Measurements from ENCODE around the gene LTBP1.

Gene LTBP1

DNA sequence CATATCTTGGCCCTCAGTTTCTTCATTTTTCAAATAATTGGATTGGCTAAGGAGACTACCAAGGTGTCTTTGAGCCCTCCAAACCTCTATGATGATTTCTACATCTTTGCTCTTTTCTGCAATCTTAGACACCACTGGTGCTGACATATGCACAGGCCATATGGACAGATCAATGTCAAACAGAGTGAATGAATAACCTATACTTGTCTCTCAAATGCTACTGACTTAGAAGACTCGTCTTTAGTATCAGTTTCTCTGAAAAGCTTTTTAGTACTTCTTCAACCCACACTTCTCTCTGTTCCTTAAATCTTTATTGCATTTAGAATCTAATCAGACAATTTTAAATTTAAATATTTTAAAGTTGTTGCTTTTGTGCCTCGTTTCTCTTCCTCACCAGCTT, 258.2 kb downstream of the LTBP1 start:
- DNase-seq (ENCODE audit: low read depth), result no peak

GRCh38 chr2:33205693-33206434, 259.1 kb downstream of the LTBP1 start:
- no peak for DNase-seq (ENCODE audit: low read depth)

GRCh38 chr2:33207151-33207740, 260.5 kb downstream of the LTBP1 start:
- no peak for DNase-seq (ENCODE audit: low read depth)

- DNase-seq (ENCODE audit: low read depth), result no peak
Measured at GRCh38 chr2:33208400-33208799, 261.6 kb downstream of the LTBP1 start.

- no peak for DNase-seq (ENCODE audit: low read depth)
Measured at GRCh38 chr2:33209976-33210375, 263.2 kb downstream of the LTBP1 start.

GRCh38 chr2:33210626-33211025, 263.9 kb downstream of the LTBP1 start:
- no peak for DNase-seq (ENCODE audit: low read depth)

DNA sequence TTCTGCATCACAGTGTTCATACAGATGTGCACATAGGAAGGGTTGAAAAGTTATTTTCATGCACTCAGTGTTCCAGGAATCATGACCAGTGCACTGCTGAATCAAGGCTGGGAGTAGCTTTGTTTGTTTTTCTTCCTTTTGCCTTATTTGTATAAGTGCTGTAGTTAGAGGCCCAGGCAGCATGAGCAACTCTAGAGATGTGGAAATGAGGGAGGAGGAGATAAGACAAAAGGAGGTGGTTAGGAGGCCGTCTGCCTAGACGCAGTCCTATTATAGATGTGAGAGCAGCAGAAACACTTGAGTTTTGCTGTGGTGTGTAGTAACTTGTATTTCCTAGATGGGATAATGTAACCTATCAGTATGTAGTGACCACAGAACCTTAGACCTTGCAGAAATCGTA, 265.4 kb downstream of the LTBP1 start:
- no peak for DNase-seq (ENCODE audit: low read depth)

- no peak for DNase-seq (ENCODE audit: low read depth)
Measured at GRCh38 chr2:33213244-33213643, 266.5 kb downstream of the LTBP1 start.

DNA sequence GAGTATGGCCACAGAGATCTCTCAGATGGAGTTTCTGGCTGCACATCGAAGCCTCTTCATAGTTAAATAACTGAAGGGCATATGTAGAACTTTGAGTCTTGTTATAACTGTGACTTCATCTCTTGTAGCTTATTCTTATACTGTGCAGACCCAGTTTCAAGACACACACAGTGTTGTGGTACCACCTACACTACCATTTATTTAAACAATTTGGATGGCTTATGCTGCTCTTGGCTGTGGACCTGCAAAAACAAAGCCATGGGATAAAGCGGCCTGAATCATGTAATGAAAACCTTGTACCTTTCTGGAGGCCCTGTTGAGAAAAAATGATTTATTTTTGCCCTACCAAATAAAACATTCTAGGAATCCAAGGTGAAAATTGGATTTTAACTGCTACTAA, 266.9 kb downstream of the LTBP1 start:
- no peak for DNase-seq (ENCODE audit: low read depth)

DNA sequence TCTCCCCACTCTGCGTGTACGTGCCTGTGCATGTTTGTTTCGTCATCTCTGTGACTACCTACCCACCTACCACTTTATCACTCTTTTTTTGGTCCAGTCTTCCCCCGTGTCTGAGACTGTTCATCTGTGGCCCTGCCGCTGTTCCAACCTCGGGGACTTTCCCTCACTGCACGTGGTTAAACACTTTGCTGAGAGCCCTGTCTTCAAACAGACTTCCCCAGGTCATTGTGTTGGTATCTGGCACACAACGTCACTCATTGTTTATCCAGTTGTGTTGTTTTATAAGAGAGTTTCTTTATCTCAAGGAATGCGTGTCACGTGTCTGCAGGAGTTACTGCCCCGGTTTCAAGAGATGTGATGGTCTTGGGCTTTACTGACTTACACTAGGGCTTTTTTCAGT, 267.7 kb downstream of the LTBP1 start:
- DNase-seq (ENCODE audit: low read depth), result no peak

GRCh38 chr2:33214857-33215256, 268.1 kb downstream of the LTBP1 start:
- no peak for DNase-seq (ENCODE audit: low read depth)

DNA sequence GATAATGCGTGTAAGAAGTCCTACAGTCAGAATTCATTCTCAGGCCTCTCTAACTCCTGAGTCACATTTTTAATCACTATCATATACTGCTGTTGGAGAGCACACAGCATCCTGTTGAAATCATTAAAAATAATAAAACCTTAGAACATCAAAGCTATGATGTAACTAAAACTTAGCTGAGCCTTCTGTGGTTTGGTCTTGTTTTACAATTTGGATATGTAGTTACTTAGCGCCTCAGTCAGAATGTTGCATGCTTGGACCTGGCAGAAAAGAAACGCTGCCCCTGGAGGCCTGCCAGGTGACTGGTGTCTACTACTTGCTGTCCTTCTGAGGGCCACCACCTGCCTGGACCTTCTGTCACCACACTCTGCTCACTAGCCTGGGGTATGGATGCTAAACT, 268.5 kb downstream of the LTBP1 start:
- DNase-seq (ENCODE audit: low read depth), result no peak

DNA sequence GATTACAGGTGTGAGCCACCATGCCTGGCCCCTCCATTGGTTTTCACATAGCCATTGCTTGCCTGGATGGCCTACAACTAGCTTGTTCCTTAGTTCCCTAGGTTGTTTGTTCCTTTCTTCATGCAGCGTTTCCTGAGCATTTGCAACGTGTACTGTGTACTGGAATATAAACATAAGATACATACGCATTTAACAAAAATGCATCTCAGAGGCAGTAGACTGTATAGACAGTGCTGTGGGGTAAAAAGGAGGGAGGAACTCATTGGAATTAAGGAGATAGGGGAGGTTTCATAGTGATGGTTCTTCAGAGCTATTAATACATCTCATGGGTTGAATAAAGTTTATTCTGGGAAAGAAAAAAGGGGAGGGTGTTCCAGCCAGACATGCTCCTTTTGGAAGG, 269.2 kb downstream of the LTBP1 start:
- no peak for DNase-seq (ENCODE audit: low read depth)

DNA sequence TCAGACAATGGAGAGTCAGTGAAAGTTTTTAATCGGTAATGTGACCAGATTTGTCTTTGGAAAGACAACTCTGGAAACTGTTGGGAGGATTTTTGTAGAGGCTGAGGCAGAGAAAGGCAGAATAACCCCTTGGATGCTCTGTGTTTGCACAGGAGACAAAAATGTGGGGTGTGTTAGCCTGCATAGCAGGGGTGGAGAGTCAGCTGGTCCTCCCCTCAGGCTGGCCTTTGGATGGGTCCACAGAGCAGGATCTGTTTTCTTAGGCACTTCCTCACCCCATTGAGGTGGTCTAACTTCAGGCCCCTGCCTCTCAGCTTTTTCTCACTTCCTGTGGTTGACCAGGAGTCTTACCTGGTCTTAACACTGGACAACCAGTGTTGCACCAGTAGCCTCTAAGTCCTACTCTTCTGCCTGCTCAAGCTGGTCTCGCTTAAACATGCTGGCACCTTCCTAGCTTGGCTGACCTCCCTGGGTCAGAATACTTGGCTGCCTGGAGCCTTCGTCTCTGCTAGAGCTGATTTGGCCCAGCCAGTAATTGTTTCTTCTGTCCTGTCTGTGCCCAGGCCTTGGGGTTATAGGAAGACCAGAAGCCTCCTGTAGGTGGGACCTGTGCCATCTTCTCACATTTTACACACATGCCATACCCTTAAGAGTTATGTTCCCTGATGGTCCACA, 269.9 kb downstream of the LTBP1 start:
- no peak for DNase-seq (ENCODE audit: low read depth)

DNA sequence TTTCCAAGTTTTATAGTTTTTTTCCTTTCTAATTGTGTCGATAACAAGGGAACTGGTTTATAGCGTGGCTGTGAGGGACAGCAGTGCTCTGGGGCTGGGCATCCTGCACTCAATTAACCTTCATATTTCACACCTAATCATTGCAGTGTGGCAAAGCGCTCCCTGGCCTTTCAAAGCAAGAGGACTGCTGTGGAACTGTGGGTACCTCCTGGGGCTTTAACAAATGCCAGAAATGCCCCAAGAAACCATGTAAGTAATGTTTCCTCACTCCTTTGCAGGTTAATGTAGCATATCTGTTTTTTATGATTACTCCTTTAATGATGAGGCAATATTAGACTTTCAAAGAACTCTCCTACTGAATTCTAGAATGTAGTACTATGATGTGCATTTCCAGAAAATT, 270.7 kb downstream of the LTBP1 start:
- DNase-seq (ENCODE audit: low read depth), result no peak

DNA sequence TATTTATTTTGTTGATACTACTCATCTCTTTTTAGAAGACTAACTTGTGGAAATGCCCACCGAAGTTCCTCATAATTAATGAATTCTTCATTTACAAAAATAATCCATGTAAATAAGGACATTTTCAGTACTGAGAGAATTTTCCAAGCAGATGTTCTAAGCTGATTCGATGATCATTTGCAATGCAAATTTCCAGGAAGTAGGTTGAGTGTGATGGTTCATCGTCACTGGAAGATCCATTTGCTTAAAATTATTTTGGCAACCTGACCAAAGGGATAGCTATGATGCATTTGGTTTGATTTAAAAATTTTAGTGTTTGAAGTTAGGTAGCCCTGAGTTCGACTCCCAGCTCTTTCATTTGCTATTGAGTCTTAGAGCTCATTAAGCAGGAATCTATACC, 272.4 kb downstream of the LTBP1 start:
- no peak for DNase-seq (ENCODE audit: low read depth)

DNA sequence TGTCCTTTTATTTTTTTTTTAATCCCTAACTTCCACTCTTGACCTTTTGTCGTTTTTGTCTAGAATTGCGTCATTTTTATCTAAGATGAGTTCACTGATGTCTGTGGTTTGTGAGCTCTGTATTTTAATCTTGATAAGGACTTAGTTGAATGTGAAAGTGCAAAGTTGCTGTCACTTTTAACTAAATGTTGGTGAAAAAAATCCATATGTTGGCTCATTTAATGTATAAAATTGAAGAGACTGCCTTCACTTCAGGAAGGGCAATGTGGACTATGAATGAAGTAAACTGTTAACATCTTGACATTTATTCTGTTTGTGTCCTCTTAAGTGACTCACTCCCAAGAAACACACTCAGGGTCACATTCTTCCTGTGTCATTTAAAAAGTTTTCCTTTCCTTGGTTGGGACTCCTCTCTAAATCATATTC, 273.1 kb downstream of the LTBP1 start:
- DNase-seq (ENCODE audit: low read depth), result no peak

GRCh38 chr2:33220533-33220932, 273.8 kb downstream of the LTBP1 start:
- no peak for DNase-seq (ENCODE audit: low read depth)

DNA sequence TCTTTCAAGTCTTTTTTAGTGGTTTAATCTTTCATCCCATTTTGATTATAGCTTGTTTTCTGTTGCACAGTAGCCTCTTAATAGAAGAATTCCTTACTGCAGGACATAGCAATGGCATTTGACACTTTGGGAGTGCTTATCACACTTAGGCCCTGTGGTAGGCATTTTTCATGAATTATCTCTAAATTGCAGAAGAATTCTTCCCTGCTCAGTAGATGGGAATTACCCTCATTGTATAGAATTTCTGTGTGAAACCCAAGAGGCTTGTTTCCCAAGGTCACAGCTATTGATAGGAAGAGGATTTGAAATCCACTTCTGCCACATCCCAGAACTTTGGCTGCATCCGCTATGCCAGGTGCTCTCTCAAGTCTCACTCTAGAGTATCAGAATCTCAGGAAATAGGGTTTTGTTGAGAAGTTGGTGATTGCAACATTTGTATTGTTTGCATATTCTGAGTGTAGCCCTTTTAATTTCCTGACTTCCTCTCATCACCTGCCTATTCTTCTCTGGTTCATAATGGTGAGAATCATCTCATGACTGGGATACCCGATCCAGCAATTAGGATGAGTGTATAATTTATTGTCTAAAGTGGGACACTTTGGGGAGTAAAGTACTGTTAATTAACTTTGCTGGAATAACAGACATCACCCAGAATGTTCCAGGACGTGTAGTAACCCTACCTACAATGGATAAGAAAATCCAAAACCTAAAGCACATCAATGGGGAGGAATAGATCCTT, 274.5 kb downstream of the LTBP1 start:
- no peak for DNase-seq (ENCODE audit: low read depth)

DNA sequence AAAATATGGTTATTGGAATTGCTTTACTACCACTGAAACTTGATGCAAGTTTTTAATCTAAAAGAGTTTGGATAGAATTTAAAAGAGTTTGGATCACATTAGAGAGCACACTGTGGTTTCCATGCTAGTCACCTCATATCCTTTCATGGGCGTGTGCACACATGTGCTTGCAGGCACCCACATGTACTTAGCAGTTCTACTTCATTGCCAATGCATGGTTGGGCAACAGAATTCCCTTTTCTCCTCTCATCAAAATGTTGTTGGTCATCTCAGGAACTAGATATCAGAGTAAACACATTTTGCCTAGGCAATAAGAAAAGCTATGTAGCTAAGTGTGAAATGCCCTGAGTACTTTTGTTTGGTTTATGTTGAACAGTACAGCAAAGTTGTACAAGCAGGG, 275.6 kb downstream of the LTBP1 start:
- DNase-seq (ENCODE audit: low read depth), result no peak

DNA sequence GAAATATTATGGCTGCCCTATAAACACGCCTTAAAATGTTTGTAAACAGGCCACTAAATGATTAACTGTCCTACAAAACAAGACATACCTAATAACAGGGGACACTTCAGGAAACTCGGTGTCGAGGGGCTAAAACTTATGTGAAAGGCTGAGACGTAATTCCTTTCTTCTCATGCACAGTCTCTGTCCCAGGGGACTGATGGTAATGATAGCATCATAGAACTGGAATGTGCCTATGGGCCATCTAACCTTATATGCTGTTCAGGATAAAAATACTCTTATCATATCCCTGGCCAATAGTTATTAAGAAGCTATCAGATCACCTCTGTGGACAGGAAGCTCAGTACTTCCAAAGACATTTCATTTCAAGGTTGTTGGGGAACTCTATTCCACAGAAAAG, 277.1 kb downstream of the LTBP1 start:
- no peak for DNase-seq (ENCODE audit: low read depth)

DNA sequence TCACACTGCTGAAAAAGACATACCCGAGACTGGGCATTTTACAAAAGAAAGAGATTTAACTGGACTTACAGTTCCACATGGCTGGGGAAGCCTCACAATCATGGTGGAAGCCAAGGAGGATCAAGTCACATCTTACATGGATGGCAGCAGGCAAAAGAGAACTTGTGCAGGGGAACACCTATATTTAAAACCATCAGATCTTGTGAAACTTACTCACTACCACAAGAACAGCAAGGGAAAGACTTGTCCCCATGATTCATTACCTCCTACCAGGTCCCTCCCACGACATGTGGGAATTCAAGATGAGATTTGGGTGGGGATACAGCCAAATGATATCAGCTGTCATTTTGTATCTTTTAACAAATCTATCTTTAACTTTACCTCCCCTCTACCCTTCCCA, 278.6 kb downstream of the LTBP1 start:
- no peak for DNase-seq (ENCODE audit: low read depth)

- DNase-seq (ENCODE audit: low read depth), result no peak
Measured at GRCh38 chr2:33226546-33226945, 279.8 kb downstream of the LTBP1 start.
